Measurements from ENCODE around the gene MAD1L1. TPM values are rescaled to one million over a fixed set of nuclear protein-coding genes. Genes with fewer than 3 reads are reported as not detected.

The MAD1L1 gene
- total RNA-seq, 4 donors from 2014 or later = 22.3 to 56.6 (median 35.0) TPM

- no peaks in the 10 kb centered on the region for H3K27me3 ChIP-seq
- TF ChIP-seq EP300 (IDR thresholded peaks at IDR 0.05) = no peak
- TF ChIP-seq CTCF (IDR thresholded peaks at IDR 0.05) = no peak
- no peak for TF ChIP-seq POLR2A (IDR thresholded peaks at IDR 0.05)
- no peak for TF ChIP-seq POLR2AphosphoS5 (IDR thresholded peaks at IDR 0.05)
- 94 to 100% methylated on average over 1 to 2 of the region's 5 CpGs for WGBS, 2 donors (ENCODE audit: low coverage in 1 of 2)
- H3K4me1 ChIP-seq = no peaks in the 10 kb centered on the region
- H3K36me3 ChIP-seq = peaks cover 0 to 32% of the 10 kb centered on the region in 2 donors
- no peaks in the 10 kb centered on the region for H3K9me3 ChIP-seq
- H3K4me3 ChIP-seq = no peak overlapping the region
- no peak overlapping the region for H3K27ac ChIP-seq
- no peak for ATAC-seq
Observed at GRCh38 chr7:2134740-2135139, 98.0 kb downstream of the MAD1L1 start.

GRCh38 chr7:2132243-2132642 lies 100.5 kb downstream of the MAD1L1 start:
- H3K4me3 ChIP-seq = no peak overlapping the region
- WGBS, 2 donors (ENCODE audit: low coverage in 1 of 2) = 97 to 98% methylated on average over 10 to 32 of the region's 33 CpGs
- H3K4me1 ChIP-seq = no peaks in the 10 kb centered on the region
- no peak overlapping the region for H3K27ac ChIP-seq
- no peaks in the 10 kb centered on the region for H3K9me3 ChIP-seq
- no peak for ATAC-seq
- no peak for TF ChIP-seq CTCF (IDR thresholded peaks at IDR 0.05)
- TF ChIP-seq POLR2A (IDR thresholded peaks at IDR 0.05) = no peak
- no peak for TF ChIP-seq POLR2AphosphoS5 (IDR thresholded peaks at IDR 0.05)
- H3K36me3 ChIP-seq = peaks cover 0 to 36% of the 10 kb centered on the region in 2 donors
- no peaks in the 10 kb centered on the region for H3K27me3 ChIP-seq

- no peak for ATAC-seq
- Histone ChIP-seq H3K27ac (no peak overlapping the region), H3K27me3 (no peaks in the 10 kb centered on the region), H3K4me1 (no peaks in the 10 kb centered on the region), H3K4me3 (no peak overlapping the region), H3K9me3 (no peaks in the 10 kb centered on the region), H3K36me3 (peaks cover 0 to 38% of the 10 kb centered on the region in 2 donors)
- WGBS, 2 donors (ENCODE audit: low coverage in 1 of 2) = 83 to 100% methylated on average over 2 to 6 of the region's 10 CpGs
- no peak for TF ChIP-seq EP300 (IDR thresholded peaks at IDR 0.05)
- TF ChIP-seq CTCF (IDR thresholded peaks at IDR 0.05) = no peak
- no peak for TF ChIP-seq POLR2A (IDR thresholded peaks at IDR 0.05)
- TF ChIP-seq POLR2AphosphoS5 (IDR thresholded peaks at IDR 0.05) = no peak
Observed at GRCh38 chr7:2131800-2132199, 100.9 kb downstream of the MAD1L1 start.

GRCh38 chr7:2131341-2131740 lies 101.4 kb downstream of the MAD1L1 start:
- H3K27ac ChIP-seq = no peak overlapping the region
- H3K4me3 ChIP-seq = no peak overlapping the region
- no peaks in the 10 kb centered on the region for H3K4me1 ChIP-seq
- no peaks in the 10 kb centered on the region for H3K27me3 ChIP-seq
- H3K36me3 ChIP-seq = peaks cover 0 to 39% of the 10 kb centered on the region in 2 donors
- ATAC-seq = no peak
- no peaks in the 10 kb centered on the region for H3K9me3 ChIP-seq
- WGBS, 2 donors (ENCODE audit: low coverage in 1 of 2) = 70 to 98% methylated on average over 5 to 7 of the region's 8 CpGs
- TF ChIP-seq POLR2A (IDR thresholded peaks at IDR 0.05) (no peak), POLR2AphosphoS5 (IDR thresholded peaks at IDR 0.05) (no peak), EP300 (IDR thresholded peaks at IDR 0.05) (no peak), CTCF (IDR thresholded peaks at IDR 0.05) (no peak)

- H3K9me3 ChIP-seq = no peaks in the 10 kb centered on the region
- no peak overlapping the region for H3K27ac ChIP-seq
- TF ChIP-seq POLR2AphosphoS5 (IDR thresholded peaks at IDR 0.05) (no peak), EP300 (IDR thresholded peaks at IDR 0.05) (no peak), CTCF (IDR thresholded peaks at IDR 0.05) (no peak), POLR2A (IDR thresholded peaks at IDR 0.05) (no peak)
- WGBS, 2 donors (ENCODE audit: low coverage in 1 of 2) = 100% methylated on average over 1 of the region's 7 CpGs; no CpG with 5 or more reads in 1 of the 2 donors
- H3K27me3 ChIP-seq = no peaks in the 10 kb centered on the region
- no peaks in the 10 kb centered on the region for H3K4me1 ChIP-seq
- peaks cover 0 to 42% of the 10 kb centered on the region in 2 donors for H3K36me3 ChIP-seq
- ATAC-seq = no peak
- H3K4me3 ChIP-seq = no peak overlapping the region
Observed at GRCh38 chr7:2130096-2130375, 102.7 kb downstream of the MAD1L1 start.
